Gastroesophageal sphincter (tissue), 4 donors: Measurements from ENCODE around the gene RPAP3. TPM values are rescaled to one million over a fixed set of nuclear protein-coding genes. Genes with fewer than 3 reads are reported as not detected.

Experiments used
- ATAC-seq: fragments of 150-250 bp; one replicate; pipeline ENCODE4 v1.9.1; 2016; ENCODE audit warnings: mild to moderate bottlenecking, moderate library complexity
- H3K27ac ChIP-seq, 4 donors: fragments of 200-600 bp; sonication (generic) in 3 of 4; 1 replicate in 3 of 4; 2 replicates in 1 of 4; pipeline ENCODE4 v1.5.1; 2016 to 2019
- H3K27me3 ChIP-seq: fragments of 200-600 bp; sonication (generic); one replicate; pipeline ENCODE4 v1.5.1; 2019
- H3K36me3 ChIP-seq, 2 donors: fragments of 200-600 bp; sonication (generic); one replicate each; pipeline ENCODE4 v1.5.1; 2019; ENCODE audit warnings: control low read depth in 1 of 2
- H3K4me1 ChIP-seq, 3 donors: fragments of 200-600 bp; sonication (generic); 1 replicate in 2 of 3; 2 replicates in 1 of 3; pipeline ENCODE4 v1.5.1; 2016 to 2019; ENCODE audit warnings: control low read depth in 2 of 3
- H3K4me3 ChIP-seq, 2 donors: fragments of 200-600 bp; sonication (generic); one replicate each; pipeline ENCODE4 v1.5.1; 2019; ENCODE audit warnings: mild to moderate bottlenecking in 1 of 2, moderate library complexity in 1 of 2
- H3K9me3 ChIP-seq, 3 donors: fragments of 200-600 bp; sonication (generic); one replicate each; pipeline ENCODE4 v1.5.1; 2017 to 2019; ENCODE audit warnings: control low read depth in 2 of 3
- EP300 ChIP-seq: sonication (generic); formaldehyde crosslinking; IDR thresholded peaks from one replicate; pipeline ENCODE4 v1.6.1; 2017; ENCODE audit warnings: antibody characterized with exemption, mild to moderate bottlenecking
- POLR2A ChIP-seq, 2 donors: fragments of 450-650 bp; IDR thresholded peaks; one replicate each; pipeline ENCODE4 v1.6.1; 2017; ENCODE audit warnings: antibody characterized with exemption in 2 of 2, mild to moderate bottlenecking in 2 of 2, moderate library complexity in 1 of 2
- POLR2AphosphoS5 ChIP-seq: sonication (generic); formaldehyde crosslinking; IDR thresholded peaks from one replicate; pipeline ENCODE4 v1.6.1; 2017; ENCODE audit warnings: antibody characterized with exemption
- WGBS, 2 donors: methylation state at CpG; one replicate each; pipeline ENCODE4 v1.1.5; 2018; ENCODE audit warnings: low coverage in 1 of 2; 5-methylcytosine and 5-hydroxymethylcytosine counted together
- total RNA-seq, 4 donors: library from RNA; depleted of rRNA; stranded (reverse); fragments of >200 nt; gene quantifications; one replicate each; pipeline ENCODE4 v1.1.0, GENCODE V29; 2016
- TF ChIP-seq, protein P1 (sequence below), 4 experiments: fragments of 200-600 bp in 2 of 4; fragments of 450-650 bp in 2 of 4; sonication (generic) in 1 of 4; IDR thresholded peaks; one replicate each; pipeline ENCODE4 v1.5.1; 2017 to 2019; ENCODE audit warnings: antibody characterized with exemption in 4 of 4, mild to moderate bottlenecking in 2 of 4, moderate library complexity in 2 of 4

Gene RPAP3
- total RNA-seq, 4 donors from 2014 or later, result 17.0 to 20.0 (median 18.8) TPM

- no peak for TF ChIP-seq POLR2A (IDR thresholded peaks at IDR 0.05)
- TF ChIP-seq POLR2AphosphoS5, result no peak
- no peak for TF ChIP-seq EP300
- TF ChIP-seq, protein P1, sequence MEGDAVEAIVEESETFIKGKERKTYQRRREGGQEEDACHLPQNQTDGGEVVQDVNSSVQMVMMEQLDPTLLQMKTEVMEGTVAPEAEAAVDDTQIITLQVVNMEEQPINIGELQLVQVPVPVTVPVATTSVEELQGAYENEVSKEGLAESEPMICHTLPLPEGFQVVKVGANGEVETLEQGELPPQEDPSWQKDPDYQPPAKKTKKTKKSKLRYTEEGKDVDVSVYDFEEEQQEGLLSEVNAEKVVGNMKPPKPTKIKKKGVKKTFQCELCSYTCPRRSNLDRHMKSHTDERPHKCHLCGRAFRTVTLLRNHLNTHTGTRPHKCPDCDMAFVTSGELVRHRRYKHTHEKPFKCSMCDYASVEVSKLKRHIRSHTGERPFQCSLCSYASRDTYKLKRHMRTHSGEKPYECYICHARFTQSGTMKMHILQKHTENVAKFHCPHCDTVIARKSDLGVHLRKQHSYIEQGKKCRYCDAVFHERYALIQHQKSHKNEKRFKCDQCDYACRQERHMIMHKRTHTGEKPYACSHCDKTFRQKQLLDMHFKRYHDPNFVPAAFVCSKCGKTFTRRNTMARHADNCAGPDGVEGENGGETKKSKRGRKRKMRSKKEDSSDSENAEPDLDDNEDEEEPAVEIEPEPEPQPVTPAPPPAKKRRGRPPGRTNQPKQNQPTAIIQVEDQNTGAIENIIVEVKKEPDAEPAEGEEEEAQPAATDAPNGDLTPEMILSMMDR (IDR thresholded peaks at IDR 0.05), result no peak
- ATAC-seq, result no peak
- Histone ChIP-seq H3K36me3 (peaks cover 0 to 50% of the 10 kb centered on the region in 2 donors), H3K4me3 (no peak overlapping the region), H3K27me3 (no peaks in the 10 kb centered on the region), H3K27ac (no peak overlapping the region), H3K9me3 (no peaks in the 10 kb centered on the region), H3K4me1 (peaks cover 0 to 15% (median 0%) of the 10 kb centered on the region in 3 donors)
- WGBS, 2 donors, result 93 to 100% methylated on average over 2 to 3 of the region's 14 CpGs
Observed at GRCh38 chr12:47747596-47748506, 42.0 kb upstream of the RPAP3 start.

DNA sequence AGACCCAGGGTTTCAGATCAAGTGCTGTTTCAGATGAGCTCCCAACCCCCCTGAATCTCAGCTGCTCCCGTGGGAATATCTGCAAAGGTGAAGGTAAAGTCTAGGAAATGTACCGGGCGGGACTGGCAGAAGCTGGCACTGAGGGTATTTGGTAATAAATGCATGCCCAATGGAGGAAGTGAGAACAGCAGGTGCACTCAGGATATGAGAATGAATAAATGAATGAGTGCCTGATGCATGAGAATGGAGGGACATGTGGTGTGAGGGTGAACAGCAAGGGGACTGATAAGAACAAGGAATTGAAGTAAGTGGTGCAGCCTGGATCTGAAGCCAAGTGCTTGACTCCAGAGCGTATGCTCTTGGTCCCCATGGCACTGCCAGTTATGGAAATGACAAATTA lies 41.3 kb upstream of the RPAP3 start:
- no peaks in the 10 kb centered on the region for H3K9me3 ChIP-seq
- peaks cover 0 to 50% of the 10 kb centered on the region in 2 donors for H3K36me3 ChIP-seq
- H3K27ac ChIP-seq, result no peak overlapping the region
- no peak overlapping the region for H3K4me3 ChIP-seq
- ATAC-seq, result no peak
- peaks cover 0 to 9% (median 0%) of the 10 kb centered on the region in 3 donors for H3K4me1 ChIP-seq
- TF ChIP-seq, protein P1 (IDR thresholded peaks at IDR 0.05), result no peak
- TF ChIP-seq POLR2A (IDR thresholded peaks at IDR 0.05) (no peak), EP300 (no peak), POLR2AphosphoS5 (no peak)
- WGBS, 2 donors, result 69% methylated on average over 4 of the region's 4 CpGs; no CpG with 5 or more reads in 1 of the 2 donors
- no peaks in the 10 kb centered on the region for H3K27me3 ChIP-seq

DNA sequence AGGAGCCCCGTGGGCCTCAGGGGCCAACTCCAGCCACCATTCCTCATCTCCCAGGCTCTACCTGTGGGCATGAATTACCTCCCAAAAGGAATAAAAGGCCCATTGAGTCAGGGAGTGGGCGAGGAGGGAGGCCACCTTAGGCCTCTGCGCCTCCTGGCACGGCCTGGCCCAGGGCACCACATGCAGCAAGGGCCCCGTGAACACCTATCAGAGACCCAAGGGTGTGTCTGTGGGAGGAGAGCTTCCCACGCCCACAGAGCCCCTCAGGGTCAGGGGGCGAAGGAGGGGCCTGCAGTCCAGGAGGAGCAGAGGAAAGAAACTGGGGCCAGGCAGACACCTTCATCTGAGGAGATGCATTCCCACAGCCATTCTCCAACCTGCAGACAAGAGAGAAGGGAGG lies 40.7 kb upstream of the RPAP3 start:
- Histone ChIP-seq H3K9me3 (no peaks in the 10 kb centered on the region), H3K36me3 (peaks cover 0 to 47% of the 10 kb centered on the region in 2 donors), H3K4me1 (peaks cover 0 to 9% (median 6%) of the 10 kb centered on the region in 3 donors), H3K27me3 (no peaks in the 10 kb centered on the region), H3K4me3 (no peak overlapping the region), H3K27ac (no peak overlapping the region)
- WGBS, 2 donors, result 40% methylated on average over 1 of the region's 7 CpGs; no CpG with 5 or more reads in 1 of the 2 donors
- no peak for ATAC-seq
- TF ChIP-seq POLR2A (IDR thresholded peaks at IDR 0.05) (no peak), POLR2AphosphoS5 (no peak), EP300 (no peak)
- TF ChIP-seq, protein P1 (IDR thresholded peaks at IDR 0.05), result no peak

GRCh38 chr12:47746073-47746472 lies 40.2 kb upstream of the RPAP3 start:
- TF ChIP-seq POLR2A (IDR thresholded peaks at IDR 0.05) (no peak), EP300 (no peak), POLR2AphosphoS5 (no peak)
- TF ChIP-seq, protein P1 (IDR thresholded peaks at IDR 0.05), result no peak
- no peak overlapping the region for H3K4me3 ChIP-seq
- H3K36me3 ChIP-seq, result peaks cover 0 to 43% of the 10 kb centered on the region in 2 donors
- ATAC-seq, result no peak
- H3K27ac ChIP-seq, result no peak overlapping the region
- no peaks in the 10 kb centered on the region for H3K9me3 ChIP-seq
- peaks cover 0 to 10% (median 10%) of the 10 kb centered on the region in 3 donors for H3K4me1 ChIP-seq
- no peaks in the 10 kb centered on the region for H3K27me3 ChIP-seq
- WGBS, 2 donors, result 77 to 90% methylated on average over 3 to 5 of the region's 5 CpGs
